Subcutaneous adipose tissue (tissue), 4 donors: Measurements from ENCODE around the gene CDT1. TPM values are rescaled to one million over a fixed set of nuclear protein-coding genes. Genes with fewer than 3 reads are reported as not detected.

Experiments
- total RNA-seq, 4 donors: library from RNA; depleted of rRNA; stranded (reverse); fragments of >200 nt; gene quantifications; one replicate each; pipeline ENCODE4 v1.1.0, GENCODE V29; 2016
- TF ChIP-seq, protein P1 (sequence below): fragments of 450-650 bp; IDR thresholded peaks from one replicate; pipeline ENCODE4 v1.5.1; 2016; ENCODE audit warnings: low read depth, mild to moderate bottlenecking, control low read depth, antibody characterized with exemption, moderate library complexity

CDT1 gene
- total RNA-seq, 4 donors from 2014 or later = 1.1 to 2.0 TPM; not detected in 2

DNA sequence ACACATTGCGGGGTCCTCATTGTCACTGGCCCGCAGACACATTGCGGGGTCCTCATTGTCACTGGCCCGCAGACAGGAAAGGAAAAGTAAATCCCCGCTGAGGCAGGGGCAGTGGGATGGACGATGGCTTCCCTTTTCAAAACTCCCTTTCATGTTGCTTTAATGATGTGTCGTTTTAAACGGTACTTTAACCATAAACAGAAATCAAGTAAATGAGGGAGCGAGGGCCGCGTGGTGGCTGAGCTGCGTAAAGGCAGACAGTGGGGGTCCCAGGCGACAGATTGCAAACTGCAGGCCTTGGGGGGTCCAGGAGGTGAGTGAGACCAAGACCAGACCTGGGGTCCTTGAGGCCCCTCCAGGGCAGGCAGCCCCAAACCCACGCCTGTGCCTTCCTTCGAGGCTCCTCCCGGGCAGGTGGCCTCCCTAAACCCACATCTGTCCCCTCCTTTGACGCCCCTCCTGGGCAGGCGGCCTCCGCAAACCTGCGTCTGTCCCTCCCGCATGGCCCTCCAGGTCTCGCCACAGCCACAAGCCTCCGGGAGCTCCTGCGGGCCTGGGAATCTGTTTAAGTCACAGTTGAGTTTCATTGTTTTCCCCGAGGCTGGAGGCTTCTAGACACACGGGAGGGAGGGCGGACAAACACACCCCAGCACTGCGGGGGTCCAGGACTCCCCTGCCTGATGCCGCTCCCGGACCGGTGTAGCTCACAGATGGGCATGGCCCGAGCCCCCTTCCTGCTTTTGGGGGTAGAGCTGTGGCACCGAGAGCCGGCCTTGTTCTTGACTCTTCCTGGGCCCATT lies 25.9 kb upstream of the CDT1 start:
- TF ChIP-seq, protein P1, sequence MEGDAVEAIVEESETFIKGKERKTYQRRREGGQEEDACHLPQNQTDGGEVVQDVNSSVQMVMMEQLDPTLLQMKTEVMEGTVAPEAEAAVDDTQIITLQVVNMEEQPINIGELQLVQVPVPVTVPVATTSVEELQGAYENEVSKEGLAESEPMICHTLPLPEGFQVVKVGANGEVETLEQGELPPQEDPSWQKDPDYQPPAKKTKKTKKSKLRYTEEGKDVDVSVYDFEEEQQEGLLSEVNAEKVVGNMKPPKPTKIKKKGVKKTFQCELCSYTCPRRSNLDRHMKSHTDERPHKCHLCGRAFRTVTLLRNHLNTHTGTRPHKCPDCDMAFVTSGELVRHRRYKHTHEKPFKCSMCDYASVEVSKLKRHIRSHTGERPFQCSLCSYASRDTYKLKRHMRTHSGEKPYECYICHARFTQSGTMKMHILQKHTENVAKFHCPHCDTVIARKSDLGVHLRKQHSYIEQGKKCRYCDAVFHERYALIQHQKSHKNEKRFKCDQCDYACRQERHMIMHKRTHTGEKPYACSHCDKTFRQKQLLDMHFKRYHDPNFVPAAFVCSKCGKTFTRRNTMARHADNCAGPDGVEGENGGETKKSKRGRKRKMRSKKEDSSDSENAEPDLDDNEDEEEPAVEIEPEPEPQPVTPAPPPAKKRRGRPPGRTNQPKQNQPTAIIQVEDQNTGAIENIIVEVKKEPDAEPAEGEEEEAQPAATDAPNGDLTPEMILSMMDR = no peak

GRCh38 chr16:88778271-88778525 lies 25.4 kb upstream of the CDT1 start:
- TF ChIP-seq, protein P1 = no peak

DNA sequence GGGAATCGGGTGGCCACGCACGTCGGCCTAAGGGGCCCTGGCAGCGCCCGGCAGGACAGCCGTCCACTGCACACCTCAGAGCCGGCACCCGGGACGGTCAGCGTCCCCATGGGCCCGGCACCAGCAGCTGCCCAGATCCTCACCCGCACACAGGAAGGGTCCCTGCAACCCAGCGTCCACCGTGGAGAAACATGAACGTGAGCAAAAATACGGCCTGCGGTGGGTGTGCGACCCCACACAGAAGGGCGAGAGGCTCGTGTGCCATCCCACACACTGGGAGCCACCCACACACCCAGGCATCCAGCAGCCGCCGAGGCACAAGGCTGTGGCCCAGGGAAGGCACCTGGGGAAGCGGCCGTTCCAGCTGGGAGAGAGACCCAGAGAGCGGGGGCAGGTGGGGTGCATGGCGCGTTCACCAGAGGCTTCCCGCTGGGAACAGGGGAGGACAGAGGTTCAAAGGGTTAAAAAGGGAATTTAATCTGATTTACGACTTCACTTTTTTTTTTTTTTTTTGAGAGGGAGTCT lies 25.0 kb upstream of the CDT1 start:
- TF ChIP-seq, protein P1 = no peak

GRCh38 chr16:88779406-88780141 lies 24.0 kb upstream of the CDT1 start:
- TF ChIP-seq, protein P1 = no peak

- TF ChIP-seq, protein P1 = no peak
Observed at GRCh38 chr16:88780142-88781062, 23.2 kb upstream of the CDT1 start.

DNA sequence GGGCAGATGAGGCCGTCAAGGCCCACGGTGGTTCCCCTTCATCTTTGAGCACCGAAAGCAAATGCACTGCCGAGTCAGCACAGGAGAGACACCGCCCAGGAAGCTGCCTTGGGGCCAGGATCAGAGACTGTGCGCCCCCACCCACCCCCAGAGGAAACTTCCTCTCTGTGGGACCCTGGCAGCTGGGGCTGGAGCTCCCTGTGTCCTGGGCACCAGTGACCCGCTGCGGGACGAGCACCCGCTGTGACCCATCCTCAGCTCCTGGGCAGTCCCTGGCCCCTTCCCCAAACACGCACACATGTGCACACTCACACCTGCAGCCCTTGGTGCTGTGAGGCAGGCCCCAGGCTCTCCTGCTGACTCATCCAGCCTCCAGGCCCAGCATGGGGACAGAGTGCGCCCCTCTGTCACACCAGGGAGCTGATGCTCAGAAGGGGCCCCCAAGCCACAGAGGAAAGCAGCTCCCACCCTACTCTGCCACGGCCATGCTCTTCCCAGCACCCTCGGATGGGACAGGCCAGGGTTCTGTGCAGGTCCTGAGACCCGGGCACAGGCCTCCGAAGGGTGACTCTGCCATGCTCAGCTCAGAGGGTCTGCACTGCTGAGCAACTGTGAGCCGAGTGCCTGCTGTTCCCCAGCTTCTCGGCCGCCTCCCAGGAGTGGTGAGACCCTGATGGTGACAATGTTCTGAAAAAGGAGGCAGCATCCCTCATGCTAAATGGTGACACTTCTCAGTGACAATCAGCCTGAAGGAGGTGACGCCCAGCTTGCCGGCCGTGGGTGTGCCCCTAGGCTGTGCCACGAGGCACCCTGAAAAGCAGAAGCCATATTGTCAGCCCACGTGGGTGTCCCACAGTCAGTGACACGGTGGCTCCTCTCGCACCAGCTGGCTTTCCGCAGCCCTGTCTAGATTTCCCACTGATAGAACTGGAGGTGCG lies 22.2 kb upstream of the CDT1 start:
- TF ChIP-seq, protein P1 = no peak
